ENCODE results near the gene PHF21B.

PHF21B gene

DNA sequence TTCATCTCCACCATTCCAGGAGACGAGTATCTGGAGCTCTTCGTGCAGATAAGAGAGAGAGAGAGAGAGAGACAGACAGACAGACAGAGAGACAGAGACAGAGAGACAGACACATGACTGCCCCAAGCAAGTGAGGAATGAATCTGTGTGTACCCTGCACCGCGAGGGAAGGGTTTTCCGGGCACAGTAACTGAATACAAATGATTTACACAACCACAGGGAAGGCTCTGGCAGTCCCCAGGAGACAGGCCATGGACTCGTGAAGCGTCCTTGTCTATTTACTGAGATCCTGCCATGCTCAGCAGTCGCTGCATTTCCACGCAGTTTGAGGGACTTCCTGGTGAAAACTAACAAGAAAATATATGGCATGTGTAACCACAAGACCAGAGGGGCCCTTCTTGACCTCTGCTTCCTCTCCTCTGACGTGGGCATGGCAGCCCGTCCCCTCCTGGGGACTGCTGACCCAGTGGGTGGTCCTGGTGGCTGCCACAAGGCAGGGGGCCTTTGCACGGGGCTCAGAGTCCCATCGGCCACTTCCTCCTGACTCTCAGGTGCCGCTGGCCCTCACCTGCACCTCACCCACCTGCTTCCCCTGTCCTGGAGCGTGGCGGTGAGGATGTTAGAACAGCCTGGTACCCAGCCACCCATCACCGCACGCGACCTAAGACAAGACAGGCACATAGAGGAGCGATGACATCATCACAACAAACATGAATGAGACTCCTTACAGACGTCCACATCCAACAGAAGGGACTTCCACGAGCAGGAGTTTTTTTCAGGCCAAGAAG lies 75.9 kb downstream of the PHF21B start:
- TF ChIP-seq ZNF274 (IDR thresholded peaks at IDR 0.05; ENCODE audit: low read depth, low read length) = no peak

GRCh38 chr22:44932493-44932892 lies 77.3 kb downstream of the PHF21B start:
- no peak for TF ChIP-seq ZNF274 (IDR thresholded peaks at IDR 0.05; ENCODE audit: low read depth, low read length)
- H3K4me3 ChIP-seq (ENCODE audit: low read length) = no peak overlapping the region

More for the DNA sequence above, 75.9 kb downstream of the PHF21B start:
- H3K4me3 ChIP-seq (ENCODE audit: low read length) = no peak overlapping the region

- H3K4me3 ChIP-seq (ENCODE audit: low read length) = no peak overlapping the region
- no peak for TF ChIP-seq ZNF274 (IDR thresholded peaks at IDR 0.05; ENCODE audit: low read depth, low read length)
Measured at GRCh38 chr22:44931766-44932165, 78.0 kb downstream of the PHF21B start.

- no peak overlapping the region for H3K4me3 ChIP-seq (ENCODE audit: low read length)
- TF ChIP-seq ZNF274 (IDR thresholded peaks at IDR 0.05; ENCODE audit: low read depth, low read length) = no peak
Measured at GRCh38 chr22:44931077-44931540, 78.7 kb downstream of the PHF21B start.

DNA sequence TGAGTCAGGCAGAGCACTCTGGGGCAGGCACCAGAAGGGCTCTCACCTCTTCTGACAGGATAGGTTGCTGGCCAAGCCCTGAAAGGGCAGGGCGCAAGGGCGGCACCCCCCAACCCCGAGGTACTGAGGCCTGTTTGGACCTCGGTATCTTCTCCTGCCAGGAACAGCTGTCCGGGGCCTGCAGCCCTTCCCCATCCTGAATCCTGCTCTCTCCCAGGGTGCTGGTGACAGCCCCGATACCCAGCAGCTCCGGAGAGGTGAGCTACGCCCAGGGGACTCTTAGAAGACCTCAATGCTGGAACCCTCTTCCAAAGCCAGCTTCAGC lies 79.1 kb downstream of the PHF21B start:
- TF ChIP-seq ZNF274 (IDR thresholded peaks at IDR 0.05; ENCODE audit: low read depth, low read length) = no peak
- H3K4me3 ChIP-seq (ENCODE audit: low read length) = no peak overlapping the region

GRCh38 chr22:44930016-44930710 lies 79.6 kb downstream of the PHF21B start:
- no peak overlapping the region for H3K4me3 ChIP-seq (ENCODE audit: low read length)
- TF ChIP-seq ZNF274 (IDR thresholded peaks at IDR 0.05; ENCODE audit: low read depth, low read length) = no peak

DNA sequence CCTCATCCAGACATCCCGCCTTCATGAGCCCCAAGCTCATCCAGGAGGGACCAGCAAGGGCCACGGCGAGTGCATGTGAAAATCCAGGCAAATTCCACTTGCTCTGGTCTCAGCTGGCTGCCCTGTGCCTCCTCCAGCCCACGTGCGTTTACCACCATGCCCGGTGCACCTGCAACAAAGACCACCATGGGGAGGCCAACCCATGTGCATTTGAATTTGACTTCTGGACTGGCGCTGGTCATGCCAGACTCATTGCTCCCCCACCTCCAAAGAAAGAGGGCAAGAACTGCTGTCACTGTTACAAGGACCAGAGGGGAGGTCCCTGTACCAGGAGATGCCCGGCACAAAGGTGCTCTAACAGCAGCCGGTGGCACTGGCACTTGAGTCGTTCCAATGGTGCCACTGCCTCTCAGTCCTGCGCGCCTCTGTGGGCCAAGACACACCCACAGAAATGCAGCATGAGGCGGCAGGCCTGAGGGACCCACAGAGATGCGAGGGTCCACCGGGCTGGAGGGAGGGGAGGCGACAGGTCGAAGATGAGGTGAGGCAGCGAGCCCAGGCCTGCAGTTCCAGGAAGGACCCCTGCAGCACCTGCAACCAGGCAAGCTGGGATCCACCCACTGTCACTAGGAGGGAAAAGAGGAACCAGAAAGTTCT lies 80.3 kb downstream of the PHF21B start:
- no peak overlapping the region for H3K4me3 ChIP-seq (ENCODE audit: low read length)
- no peak for TF ChIP-seq ZNF274 (IDR thresholded peaks at IDR 0.05; ENCODE audit: low read depth, low read length)

- TF ChIP-seq ZNF274 (IDR thresholded peaks at IDR 0.05; ENCODE audit: low read depth, low read length) = no peak
- no peak overlapping the region for H3K4me3 ChIP-seq (ENCODE audit: low read length)
Measured at GRCh38 chr22:44928711-44929358, 81.0 kb downstream of the PHF21B start.

DNA sequence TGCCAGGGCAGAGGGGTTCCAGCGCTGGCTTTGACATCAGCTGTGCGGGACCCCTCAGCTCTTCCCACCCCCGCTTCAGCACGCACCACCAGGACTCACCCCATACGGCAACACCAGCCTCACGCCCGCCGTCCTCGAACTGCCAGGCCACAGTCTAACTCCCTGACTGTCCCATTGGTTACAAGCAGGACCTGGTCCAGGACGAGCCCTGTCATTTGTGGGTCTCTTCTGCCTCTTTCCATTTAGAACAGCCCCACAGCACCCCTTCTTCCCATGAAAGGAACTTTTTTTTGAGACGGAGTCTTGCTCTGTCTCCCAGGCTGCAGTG lies 81.7 kb downstream of the PHF21B start:
- no peak for TF ChIP-seq ZNF274 (IDR thresholded peaks at IDR 0.05; ENCODE audit: low read depth, low read length)
- H3K4me3 ChIP-seq (ENCODE audit: low read length) = no peak overlapping the region

- TF ChIP-seq ZNF274 (IDR thresholded peaks at IDR 0.05; ENCODE audit: low read depth, low read length) = no peak
- no peak overlapping the region for H3K4me3 ChIP-seq (ENCODE audit: low read length)
Measured at GRCh38 chr22:44927463-44928135, 82.2 kb downstream of the PHF21B start.

GRCh38 chr22:44926491-44927415 lies 83.1 kb downstream of the PHF21B start:
- no peak for TF ChIP-seq ZNF274 (IDR thresholded peaks at IDR 0.05; ENCODE audit: low read depth, low read length)
- no peak overlapping the region for H3K4me3 ChIP-seq (ENCODE audit: low read length)

- no peak for TF ChIP-seq ZNF274 (IDR thresholded peaks at IDR 0.05; ENCODE audit: low read depth, low read length)
- no peak overlapping the region for H3K4me3 ChIP-seq (ENCODE audit: low read length)
Measured at GRCh38 chr22:44926124-44926475, 83.7 kb downstream of the PHF21B start.

DNA sequence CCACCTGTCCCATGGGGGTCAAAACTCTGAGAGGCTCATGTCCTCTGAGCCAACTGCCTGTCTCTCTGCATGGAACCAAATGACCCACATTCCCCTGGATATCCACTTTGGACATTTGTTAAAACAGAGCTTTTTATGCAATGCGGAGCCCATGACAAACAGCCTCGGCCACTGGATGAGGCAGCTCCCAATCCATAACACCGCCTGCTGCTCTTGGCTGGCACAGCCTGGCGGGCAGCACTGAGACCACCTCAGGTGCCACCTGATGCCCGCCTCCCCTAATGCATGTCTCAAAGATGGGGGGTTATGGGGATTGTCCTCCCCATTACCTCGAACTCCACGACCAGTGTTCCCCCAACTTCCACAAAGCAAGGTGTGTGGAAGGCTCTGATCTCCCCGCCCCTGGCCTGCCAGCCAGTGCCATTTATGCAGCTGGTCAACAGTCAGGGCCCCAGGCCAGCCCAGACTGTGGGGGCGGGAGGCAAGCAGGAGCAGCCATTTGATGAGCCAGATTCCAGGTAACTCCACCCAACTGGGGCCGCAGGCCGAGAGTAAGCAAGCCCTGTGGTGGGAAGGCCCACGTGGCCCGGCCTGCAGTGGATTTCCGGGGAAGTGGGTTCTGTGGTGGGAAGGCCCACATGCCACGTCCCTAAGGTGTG lies 84.2 kb downstream of the PHF21B start:
- no peak overlapping the region for H3K4me3 ChIP-seq (ENCODE audit: low read length)
- no peak for TF ChIP-seq ZNF274 (IDR thresholded peaks at IDR 0.05; ENCODE audit: low read depth, low read length)
